NCI-H128 (cell line): ENCODE data around the gene FHIT.
"Not testable (repeated sequence)": the region's sequence is repeated elsewhere in the genome, so short reads cannot be mapped to it uniquely, and the experiment has no call there.

Source experiments
- DNase-seq: peaks from one replicate; lab custom pipeline; 2025; ENCODE audit not compliant: unreplicated experiment; lab: John Stamatoyannopoulos, UW

The FHIT gene

DNA sequence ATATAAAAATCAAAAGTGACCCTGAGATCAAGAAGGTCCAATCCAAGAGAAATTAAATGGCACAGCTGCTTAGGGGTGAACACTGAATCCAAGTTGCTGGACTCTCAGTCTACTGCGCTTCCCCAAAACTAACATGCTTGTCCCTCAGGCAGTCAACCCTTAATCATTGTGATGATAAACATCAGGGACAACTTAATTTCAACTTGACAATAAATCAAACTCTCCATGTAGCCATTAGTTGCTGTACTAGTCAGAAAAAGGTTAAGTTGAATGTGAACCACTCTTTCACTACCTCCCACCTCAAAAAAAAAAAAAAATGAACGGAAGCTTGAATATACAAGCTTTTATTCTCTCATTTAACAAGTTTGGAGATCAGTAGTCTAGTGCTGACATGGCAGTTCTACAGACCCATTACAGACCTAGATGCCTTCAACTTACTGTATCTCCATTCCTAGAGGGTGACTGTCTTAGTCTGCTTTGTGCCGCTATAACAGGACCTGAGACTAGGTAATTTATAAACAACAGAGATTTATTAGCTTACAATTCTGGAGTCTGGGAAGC, 185.7 kb downstream of the FHIT start:
- no peak for DNase-seq

DNA sequence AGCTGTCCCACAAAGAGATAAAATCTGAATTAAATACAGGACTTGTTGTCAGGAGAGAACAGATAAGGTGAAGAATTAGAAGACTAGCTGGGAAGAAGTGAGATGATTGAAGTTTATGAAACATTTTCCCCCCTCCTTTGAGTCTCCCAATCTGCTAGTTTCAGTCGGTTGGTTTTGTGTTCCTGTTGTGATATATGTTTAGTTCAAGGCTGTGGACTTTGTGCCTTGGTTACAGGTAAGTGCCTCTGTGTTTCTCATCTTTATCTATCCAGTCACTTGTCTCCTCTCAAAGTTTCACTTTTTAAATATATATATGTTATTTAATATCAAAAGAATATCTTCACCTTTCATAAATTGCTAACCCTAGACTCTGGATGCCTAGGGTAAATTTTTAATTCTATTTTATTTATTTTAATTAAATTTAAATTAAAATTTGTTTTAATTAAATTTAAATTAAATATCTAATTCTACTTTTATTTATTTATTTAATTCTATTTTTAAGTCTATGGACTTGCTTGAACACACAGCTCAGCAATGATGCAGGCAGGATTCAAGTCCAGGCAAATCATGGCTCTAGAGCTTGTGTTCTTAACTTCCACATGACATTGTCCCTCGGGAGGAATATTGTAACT, 190.0 kb downstream of the FHIT start:
- DNase-seq: no peak

DNA sequence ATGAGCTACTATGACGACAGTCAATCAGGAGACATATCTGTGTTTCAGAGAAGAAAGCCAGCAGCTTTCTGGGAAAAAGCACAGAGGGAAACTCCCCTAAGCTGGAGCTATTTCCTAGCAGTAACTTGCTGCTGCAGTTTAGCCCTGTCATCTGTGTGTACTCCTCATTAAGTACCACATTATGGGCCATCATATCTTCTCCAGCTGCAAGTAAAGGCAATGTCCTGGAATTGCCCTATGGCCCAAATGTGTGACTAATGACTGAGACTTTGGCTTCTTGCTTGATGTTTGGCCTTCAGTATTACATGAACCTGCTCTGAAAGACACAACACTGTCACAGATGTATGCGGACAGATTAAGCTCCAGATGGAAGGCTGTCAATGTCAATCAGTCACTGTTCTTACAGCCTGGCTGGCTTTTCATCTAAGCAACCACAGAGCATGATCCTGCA, 190.8 kb downstream of the FHIT start:
- DNase-seq: no peak

GRCh38 chr3:61058836-61059235, 192.4 kb downstream of the FHIT start:
- no peak for DNase-seq

DNA sequence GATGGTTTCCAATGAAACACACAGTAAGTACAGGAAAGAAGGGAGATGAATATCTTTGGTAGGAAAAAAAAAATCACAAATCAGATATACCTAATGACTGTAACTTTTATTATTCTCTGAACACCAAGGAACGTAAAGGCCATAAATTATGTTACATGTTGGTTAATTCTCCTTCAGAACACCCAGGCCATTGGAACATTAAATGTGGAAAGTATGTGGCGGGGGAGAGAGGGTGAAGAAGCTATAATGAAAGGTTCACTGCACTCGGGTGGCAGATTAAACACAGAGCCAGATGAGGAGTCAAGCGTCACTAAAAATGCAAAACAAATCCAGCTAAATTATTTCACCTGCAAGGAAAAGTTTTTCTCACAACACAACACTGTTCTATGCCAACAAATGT, 193.8 kb downstream of the FHIT start:
- no peak for DNase-seq

DNA sequence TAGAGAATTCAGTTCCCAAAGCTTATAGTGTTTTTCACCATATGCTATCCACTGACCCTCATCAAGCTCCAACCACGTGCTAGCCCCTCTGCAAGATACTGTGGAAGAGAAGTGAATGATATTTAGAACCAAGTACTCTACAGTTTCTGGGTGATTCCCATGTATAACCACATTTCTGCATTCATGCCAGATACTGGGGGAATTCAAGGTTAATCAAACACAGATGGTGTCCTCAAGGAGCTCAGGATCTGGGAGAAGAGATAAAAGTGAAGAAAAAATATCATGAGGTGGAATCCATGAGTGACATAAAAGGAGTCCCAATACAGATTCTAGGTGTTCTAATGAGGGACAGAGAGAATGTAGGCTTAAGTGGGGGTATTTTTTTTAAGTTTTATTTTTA, 195.8 kb downstream of the FHIT start:
- DNase-seq: no peak

GRCh38 chr3:61053781-61054496, 197.3 kb downstream of the FHIT start:
- no peak for DNase-seq

DNA sequence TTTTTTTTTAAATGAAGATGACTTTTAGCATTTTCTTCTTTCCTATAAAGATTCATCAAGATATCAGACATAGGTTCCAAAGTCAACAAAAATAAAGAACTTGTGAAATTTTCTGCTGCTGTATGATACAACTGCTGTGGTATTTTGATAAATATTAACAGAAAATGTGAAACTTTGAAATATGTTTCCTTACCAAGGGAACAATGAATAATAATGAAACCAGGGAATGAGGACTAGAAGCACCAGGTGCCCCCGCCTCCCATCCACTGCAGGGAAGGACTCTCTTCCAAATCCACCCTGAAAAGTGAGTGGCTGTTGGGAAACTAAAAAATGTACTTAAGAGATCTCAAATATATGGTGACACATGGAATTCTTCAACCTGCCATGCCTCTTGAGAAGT, 198.4 kb downstream of the FHIT start:
- no peak for DNase-seq

- DNase-seq: no peak
Observed at GRCh38 chr3:61051666-61052065, 199.6 kb downstream of the FHIT start.

- DNase-seq: not testable (repeated sequence)
Observed at GRCh38 chr3:61045169-61045568, 206.1 kb downstream of the FHIT start.

GRCh38 chr3:61043156-61043555, 208.1 kb downstream of the FHIT start:
- no peak for DNase-seq

- no peak for DNase-seq
Observed at GRCh38 chr3:61040618-61041017, 210.6 kb downstream of the FHIT start.

GRCh38 chr3:61035573-61035972, 215.7 kb downstream of the FHIT start:
- DNase-seq: no peak

DNA sequence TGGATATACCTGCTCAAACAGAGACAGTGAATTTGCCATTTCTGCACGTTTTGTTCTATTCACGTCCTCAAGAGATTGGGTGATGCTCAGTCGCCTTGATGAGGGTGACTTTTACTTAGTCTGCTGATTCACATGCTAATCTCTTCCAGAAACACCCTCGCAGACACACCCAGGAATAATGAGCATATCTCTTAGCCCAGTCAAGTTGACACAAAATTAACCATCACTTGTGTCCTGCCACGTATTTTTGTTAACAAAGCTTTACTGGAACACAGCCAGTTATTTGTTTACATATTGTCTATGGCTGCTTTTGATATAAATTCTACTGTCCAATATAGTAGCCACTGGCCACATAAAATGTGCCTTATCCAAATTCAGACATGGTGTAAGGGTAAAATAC, 218.3 kb downstream of the FHIT start:
- no peak for DNase-seq

- DNase-seq: no peak
Observed at GRCh38 chr3:61031503-61031902, 219.7 kb downstream of the FHIT start.

- no peak for DNase-seq
Observed at GRCh38 chr3:61030469-61031035, 220.7 kb downstream of the FHIT start.

- DNase-seq: no peak
Observed at GRCh38 chr3:61029194-61029593, 222.1 kb downstream of the FHIT start.

DNA sequence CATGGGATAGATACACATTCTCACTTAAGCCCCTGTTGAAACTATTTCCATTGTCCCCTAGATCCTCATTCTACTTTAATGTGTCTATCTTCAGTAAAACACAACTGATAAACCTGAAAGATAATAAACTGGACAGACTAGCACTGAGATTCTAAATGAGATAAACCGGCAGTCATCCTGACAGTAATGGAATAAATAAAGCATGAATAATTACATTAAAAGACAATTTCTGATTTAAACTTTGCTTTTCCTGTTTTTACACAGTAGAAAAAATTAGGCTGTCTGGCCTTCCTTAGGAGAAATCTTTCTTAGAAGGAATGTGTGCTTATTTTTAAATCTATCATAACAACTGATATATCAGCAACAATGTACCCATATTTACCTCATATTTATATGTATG, 232.4 kb downstream of the FHIT start:
- no peak for DNase-seq

DNA sequence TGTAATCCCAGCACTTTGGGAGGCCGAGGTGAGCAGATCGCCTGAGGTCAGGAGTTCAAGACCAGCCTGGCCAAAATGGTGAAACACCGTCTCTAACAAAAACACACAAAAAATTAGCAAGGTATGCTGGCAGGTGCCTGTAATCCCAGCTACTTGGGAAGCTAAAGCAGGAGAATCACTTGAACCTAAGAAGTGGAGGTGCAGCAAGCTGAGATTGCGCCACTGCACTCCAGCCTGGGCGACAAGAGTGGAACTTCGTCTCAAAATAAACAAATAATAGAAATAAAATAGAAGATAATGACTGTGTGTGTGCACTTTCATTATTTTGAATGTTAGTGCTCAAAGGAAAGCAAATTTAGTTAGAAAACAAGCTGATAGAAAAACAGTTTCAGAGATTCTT, 234.2 kb downstream of the FHIT start:
- DNase-seq: not testable (repeated sequence)

DNA sequence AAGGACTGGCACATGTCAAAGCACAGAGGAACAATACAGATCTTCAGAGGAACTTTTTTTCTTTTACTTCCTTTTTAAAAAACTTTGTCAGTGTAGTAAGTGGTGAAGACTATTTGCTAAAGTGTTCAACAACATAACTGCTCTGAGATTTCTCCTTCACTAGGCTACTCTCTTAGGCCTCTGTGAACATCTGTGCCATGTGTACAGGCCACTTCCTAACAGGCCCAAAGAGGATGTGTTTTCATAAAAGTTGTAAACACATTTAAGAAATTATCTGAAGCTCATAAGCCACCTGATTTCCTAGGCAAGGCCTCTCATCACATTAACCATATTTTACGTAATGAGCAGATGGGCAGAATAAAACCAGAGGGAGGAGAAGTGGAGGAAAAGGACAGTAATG, 235.4 kb downstream of the FHIT start:
- DNase-seq: no peak

- DNase-seq: no peak
Observed at GRCh38 chr3:61015408-61015807, 235.8 kb downstream of the FHIT start.

GRCh38 chr3:61008998-61009380, 242.3 kb downstream of the FHIT start:
- no peak for DNase-seq
